ENCODE results near the gene TAF11.

The TAF11 gene

GRCh38 chr6:34877259-34877658 is 10.6 kb downstream of the TAF11 start:
- TF ChIP-seq TCF4 (CRISPR knock-in tag; IDR thresholded peaks at IDR 0.05; ENCODE audit: borderline replicate concordance) (peak; percentile 92), ARNTL (CRISPR knock-in tag; IDR thresholded peaks at IDR 0.05; ENCODE audit: borderline replicate concordance, low read depth) (no peak), TOX (CRISPR knock-in tag; IDR thresholded peaks at IDR 0.05; ENCODE audit: borderline replicate concordance) (no peak)
- TF ChIP-seq, protein P1, sequence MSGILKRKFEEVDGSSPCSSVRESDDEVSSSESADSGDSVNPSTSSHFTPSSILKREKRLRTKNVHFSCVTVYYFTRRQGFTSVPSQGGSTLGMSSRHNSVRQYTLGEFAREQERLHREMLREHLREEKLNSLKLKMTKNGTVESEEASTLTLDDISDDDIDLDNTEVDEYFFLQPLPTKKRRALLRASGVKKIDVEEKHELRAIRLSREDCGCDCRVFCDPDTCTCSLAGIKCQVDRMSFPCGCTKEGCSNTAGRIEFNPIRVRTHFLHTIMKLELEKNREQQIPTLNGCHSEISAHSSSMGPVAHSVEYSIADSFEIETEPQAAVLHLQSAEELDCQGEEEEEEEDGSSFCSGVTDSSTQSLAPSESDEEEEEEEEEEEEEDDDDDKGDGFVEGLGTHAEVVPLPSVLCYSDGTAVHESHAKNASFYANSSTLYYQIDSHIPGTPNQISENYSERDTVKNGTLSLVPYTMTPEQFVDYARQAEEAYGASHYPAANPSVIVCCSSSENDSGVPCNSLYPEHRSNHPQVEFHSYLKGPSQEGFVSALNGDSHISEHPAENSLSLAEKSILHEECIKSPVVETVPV (CRISPR knock-in tag; IDR thresholded peaks at IDR 0.05), result 0 out of 2 replicates have a peak, but pooled peaks have one; percentile 25
- no peak for ATAC-seq

GRCh38 chr6:34876472-34876871 is 11.4 kb downstream of the TAF11 start:
- ATAC-seq, result no peak
- TF ChIP-seq ARNTL (CRISPR knock-in tag; IDR thresholded peaks at IDR 0.05; ENCODE audit: borderline replicate concordance, low read depth) (no peak), RARB (CRISPR knock-in tag; IDR thresholded peaks at IDR 0.05) (no peak), PPARA (CRISPR knock-in tag; IDR thresholded peaks at IDR 0.05; ENCODE audit: borderline replicate concordance) (no peak), CREB5 (CRISPR knock-in tag; IDR thresholded peaks at IDR 0.05; ENCODE audit: low read depth) (no peak), ZFP30 (CRISPR knock-in tag; IDR thresholded peaks at IDR 0.05) (no peak), POU6F1 (CRISPR knock-in tag; IDR thresholded peaks at IDR 0.05; ENCODE audit: borderline replicate concordance, low read depth) (no peak), GLIS3 (CRISPR knock-in tag; IDR thresholded peaks at IDR 0.05) (no peak), ZNF565 (CRISPR knock-in tag; conservative IDR thresholded peaks at IDR 0.05; ENCODE audit: low read depth) (no peak), ZC3H10 (CRISPR knock-in tag; IDR thresholded peaks at IDR 0.05) (no peak), ESRRG (CRISPR knock-in tag; IDR thresholded peaks at IDR 0.05) (no peak), PATZ1 (CRISPR knock-in tag; IDR thresholded peaks at IDR 0.05; ENCODE audit: borderline replicate concordance) (no peak), ZNF8 (CRISPR knock-in tag; IDR thresholded peaks at IDR 0.05) (no peak), BACH2 (CRISPR knock-in tag; IDR thresholded peaks at IDR 0.05; ENCODE audit: borderline replicate concordance) (no peak), SNAI2 (CRISPR knock-in tag; IDR thresholded peaks at IDR 0.05) (no peak)

DNA sequence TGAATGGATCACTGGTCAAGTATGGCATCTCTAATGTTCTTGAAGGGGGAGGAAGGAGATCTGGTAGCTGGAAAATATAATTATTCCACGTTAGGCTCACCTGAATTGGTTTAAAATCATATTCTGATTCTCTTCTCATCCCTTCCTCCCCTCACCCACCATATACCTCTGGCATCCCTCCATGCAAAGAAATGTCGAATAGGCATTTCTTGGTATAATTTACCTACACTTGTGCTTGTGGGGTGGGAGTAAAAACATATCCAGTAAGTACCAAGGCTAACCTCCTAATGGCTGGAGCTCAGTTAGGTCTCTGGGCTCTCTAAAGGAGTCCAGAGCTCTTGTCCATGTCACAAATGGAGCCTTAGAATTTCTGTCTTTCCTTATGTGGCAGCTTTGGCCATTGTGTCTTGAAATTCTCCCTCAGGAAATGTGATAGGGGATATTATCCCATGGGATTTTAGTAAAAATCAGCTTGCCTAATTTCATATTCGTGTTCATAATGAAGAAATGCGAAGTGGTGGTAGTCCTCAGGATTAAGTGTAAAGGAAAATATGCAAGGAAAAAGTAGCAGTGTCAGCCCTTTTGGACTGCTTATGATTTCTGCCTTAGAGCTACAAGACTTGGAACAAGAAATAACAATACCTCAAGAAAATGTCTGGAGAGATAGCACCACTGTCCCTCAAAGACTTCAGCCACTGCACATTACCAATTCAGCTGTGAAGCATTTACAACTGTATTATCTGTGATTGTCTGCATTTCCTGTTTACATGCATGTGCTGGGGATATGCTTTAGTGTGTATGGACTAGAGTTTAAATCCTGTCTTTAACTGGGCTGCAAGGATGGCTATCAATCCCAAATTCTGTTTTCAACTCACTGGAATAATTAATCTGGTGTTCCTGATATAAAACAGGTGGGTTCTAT is 12.3 kb downstream of the TAF11 start:
- no peak for ATAC-seq
- no peak for TF ChIP-seq TSHZ2 (CRISPR knock-in tag; IDR thresholded peaks at IDR 0.05)
- TF ChIP-seq TCF4 (CRISPR knock-in tag; IDR thresholded peaks at IDR 0.05; ENCODE audit: borderline replicate concordance), result no peak
- no peak for TF ChIP-seq ZFP3 (CRISPR knock-in tag; IDR thresholded peaks at IDR 0.05)
- no peak for TF ChIP-seq RARB (CRISPR knock-in tag; IDR thresholded peaks at IDR 0.05)
- no peak for TF ChIP-seq PPARA (CRISPR knock-in tag; IDR thresholded peaks at IDR 0.05; ENCODE audit: borderline replicate concordance)
- no peak for TF ChIP-seq OSR1 (CRISPR knock-in tag; IDR thresholded peaks at IDR 0.05)
- no peak for TF ChIP-seq ZNF70 (CRISPR knock-in tag; IDR thresholded peaks at IDR 0.05)
- no peak for TF ChIP-seq ZFP30 (CRISPR knock-in tag; IDR thresholded peaks at IDR 0.05)
- no peak for TF ChIP-seq GLIS3 (CRISPR knock-in tag; IDR thresholded peaks at IDR 0.05)
- TF ChIP-seq POU6F1 (CRISPR knock-in tag; IDR thresholded peaks at IDR 0.05; ENCODE audit: borderline replicate concordance, low read depth), result no peak
- no peak for TF ChIP-seq PATZ1 (CRISPR knock-in tag; IDR thresholded peaks at IDR 0.05; ENCODE audit: borderline replicate concordance)
- no peak for TF ChIP-seq CREB5 (CRISPR knock-in tag; IDR thresholded peaks at IDR 0.05; ENCODE audit: low read depth)
- no peak for TF ChIP-seq BACH2 (CRISPR knock-in tag; IDR thresholded peaks at IDR 0.05; ENCODE audit: borderline replicate concordance)
- TF ChIP-seq ZNF8 (CRISPR knock-in tag; IDR thresholded peaks at IDR 0.05), result no peak
- no peak for TF ChIP-seq TOX (CRISPR knock-in tag; IDR thresholded peaks at IDR 0.05; ENCODE audit: borderline replicate concordance)

Data from SK-N-SH treated with all-trans-retinoic acid at 6 μM for 48 hours (cell line).